GM19452 (cell line): Measurements from ENCODE around the gene DYNLT4.

Experiments used
- ATAC-seq: cut with Tn5 transposase; IDR thresholded peaks from one replicate; pipeline ENCODE4 v1.9.1; 2021; ENCODE audit not compliant: unreplicated experiment

Gene DYNLT4

GRCh38 chr1:44790968-44791801, 16.0 kb downstream of the DYNLT4 start:
- ATAC-seq: no peak

DNA sequence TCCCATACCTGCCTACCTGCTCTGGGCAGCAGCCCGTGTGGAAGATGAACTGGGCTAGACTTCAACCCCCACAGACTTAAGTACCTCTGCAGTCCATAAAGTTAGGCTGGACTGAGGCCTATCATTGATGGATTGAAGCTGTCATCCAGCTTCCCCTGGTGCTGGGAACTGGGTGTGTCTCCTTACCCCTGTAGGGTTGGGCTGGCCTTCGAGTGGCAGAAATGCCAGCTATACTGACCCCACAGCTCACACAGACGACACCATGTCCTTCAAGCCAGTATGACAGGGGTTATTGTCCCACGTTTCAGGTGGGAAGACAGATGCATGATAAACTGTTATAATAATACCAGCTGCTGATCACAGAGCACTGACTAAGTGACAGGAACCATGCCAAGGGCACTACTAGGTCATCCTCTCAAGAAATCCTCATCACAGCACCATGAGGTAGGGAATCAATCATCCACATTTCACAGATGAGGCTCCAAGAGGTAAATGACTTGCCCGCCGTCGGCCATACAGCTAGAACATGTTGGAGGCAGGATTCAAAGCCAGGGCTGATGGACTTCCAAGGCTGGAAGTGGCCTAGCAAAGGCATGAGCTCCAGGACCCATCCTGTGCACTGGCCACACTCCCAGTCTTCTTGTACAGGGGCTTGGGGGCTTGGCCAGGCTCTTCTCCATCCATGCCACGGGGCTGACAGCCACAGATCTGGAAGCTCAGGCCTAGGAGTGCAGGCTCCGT, 18.9 kb downstream of the DYNLT4 start, which contains the start of gene BEST4:
Gene BEST4, minus strand, starts transcription at position 51 of the 741 bp plus-strand sequence. CDS start 465 bp downstream, outside the sequence.
- no peak for ATAC-seq

DNA sequence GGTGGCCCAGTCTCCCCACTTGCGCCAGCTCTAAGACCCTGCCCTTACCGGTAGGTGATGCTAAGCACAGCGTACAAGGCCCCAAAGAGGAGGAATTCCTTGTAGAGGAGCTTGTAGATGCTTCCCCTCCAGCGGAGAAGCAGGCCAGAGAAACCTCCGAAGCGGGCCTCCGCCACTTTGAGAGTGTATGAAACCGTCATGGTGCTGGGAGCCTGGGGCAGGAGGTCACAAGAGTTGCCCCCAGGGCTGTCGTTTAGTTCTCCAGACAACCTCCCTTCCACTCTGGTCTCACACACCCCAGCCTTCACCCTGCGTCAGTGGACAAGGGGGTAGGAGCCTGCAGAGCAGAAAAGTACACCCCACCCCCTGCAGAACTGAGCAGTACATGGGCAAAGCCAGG, 19.6 kb downstream of the DYNLT4 start:
- no peak for ATAC-seq

GRCh38 chr1:44786841-44787426, 20.2 kb downstream of the DYNLT4 start:
- ATAC-seq: no peak

- ATAC-seq: no peak
Observed at GRCh38 chr1:44786138-44786840, 20.9 kb downstream of the DYNLT4 start.

DNA sequence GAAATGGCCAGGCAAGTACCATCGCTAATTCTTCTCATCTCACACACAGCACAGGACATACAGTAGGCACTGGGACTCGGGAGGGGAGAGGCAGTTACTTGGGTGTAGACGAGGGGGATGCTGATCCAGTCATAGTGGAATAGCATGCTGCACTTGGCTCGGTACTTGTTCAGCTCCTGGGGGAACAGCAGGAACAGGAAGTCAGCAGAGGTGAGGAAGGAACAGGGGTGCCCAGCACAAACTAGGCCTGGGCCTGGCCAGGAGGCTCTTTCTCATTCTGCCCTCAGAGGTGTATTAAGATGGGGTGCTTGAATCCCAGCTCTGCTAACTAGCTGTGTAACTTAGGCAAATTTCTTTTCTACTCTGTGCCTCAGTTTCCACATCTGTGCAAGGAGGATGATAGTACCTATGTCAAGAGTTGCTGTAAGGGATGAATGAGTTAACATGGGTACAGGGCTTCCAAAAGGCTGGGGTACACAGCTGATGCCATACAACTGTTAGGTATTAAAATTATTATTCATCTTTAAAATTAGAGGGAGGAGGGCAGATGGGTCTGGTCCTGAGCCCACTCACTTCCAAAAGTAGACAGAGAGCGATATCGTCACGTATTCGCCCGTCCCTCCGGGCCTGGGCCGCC, 21.5 kb downstream of the DYNLT4 start:
- no peak for ATAC-seq

DNA sequence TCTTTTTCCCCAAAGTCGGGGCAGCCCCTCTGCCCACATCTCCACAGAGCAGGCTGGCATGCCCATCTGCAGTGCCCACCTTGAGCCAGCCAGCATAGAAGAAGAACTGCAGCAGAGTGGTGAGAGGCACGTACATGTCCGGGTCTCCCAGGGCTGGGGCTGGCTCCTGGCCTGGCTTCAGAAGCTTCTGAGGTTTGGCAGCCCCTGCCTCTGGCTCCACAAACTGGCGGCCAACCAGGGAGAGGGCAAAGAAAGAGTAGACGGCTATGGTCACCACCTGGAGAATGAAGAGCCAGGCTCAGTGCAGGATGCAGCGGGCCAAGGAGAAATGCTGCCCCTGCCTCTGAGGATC, 22.1 kb downstream of the DYNLT4 start:
- ATAC-seq: no peak

DNA sequence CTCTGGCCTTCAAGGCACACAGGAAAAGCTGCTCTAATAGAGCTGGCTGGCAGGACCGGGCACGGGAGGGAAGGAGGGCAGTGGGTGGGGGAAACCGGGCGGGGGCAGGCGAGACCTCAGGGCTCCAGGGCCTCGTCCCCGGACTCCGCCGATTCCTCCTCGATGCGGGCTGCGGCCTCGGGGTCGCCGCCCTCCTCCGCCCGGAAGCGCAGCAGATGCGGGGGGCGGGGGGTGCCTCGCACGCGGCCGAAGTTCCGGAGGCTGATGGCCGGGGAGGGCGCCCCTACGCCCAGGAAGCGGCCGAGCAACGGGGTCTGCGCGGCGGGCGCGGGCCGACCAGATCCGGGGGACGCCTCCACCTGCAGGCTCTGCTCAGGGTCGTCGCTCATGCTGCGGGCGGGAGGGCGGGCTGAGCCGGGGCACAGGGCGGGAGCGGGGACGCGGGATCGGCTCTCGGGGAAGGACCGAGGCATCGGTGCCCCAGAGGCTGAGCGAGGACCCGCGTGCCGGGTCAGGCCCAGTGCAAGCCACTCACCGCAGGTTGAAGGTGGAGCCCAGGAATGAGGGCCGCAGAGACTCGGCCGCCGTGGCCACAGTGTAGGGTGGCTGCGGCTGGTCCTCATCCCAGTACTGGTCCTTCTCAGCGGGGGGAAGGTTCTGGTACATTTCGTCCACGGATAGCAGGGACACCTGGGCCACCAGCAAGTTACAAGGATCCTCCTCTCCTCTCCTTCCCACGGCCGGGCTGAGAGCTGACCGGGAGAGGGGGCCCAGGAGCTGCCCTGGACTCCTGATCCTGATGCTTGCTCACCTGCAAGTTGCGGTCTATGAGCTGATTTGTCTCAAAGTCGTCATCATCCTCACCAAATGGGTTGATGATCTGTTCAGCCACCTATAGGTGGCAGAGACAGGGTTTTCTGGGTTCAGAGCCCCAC, 22.8 kb downstream of the DYNLT4 start:
- ATAC-seq: no peak

GRCh38 chr1:44783697-44784093, 23.5 kb downstream of the DYNLT4 start:
- ATAC-seq: no peak

GRCh38 chr1:44780583-44781121, 26.5 kb downstream of the DYNLT4 start:
- no peak for ATAC-seq

DNA sequence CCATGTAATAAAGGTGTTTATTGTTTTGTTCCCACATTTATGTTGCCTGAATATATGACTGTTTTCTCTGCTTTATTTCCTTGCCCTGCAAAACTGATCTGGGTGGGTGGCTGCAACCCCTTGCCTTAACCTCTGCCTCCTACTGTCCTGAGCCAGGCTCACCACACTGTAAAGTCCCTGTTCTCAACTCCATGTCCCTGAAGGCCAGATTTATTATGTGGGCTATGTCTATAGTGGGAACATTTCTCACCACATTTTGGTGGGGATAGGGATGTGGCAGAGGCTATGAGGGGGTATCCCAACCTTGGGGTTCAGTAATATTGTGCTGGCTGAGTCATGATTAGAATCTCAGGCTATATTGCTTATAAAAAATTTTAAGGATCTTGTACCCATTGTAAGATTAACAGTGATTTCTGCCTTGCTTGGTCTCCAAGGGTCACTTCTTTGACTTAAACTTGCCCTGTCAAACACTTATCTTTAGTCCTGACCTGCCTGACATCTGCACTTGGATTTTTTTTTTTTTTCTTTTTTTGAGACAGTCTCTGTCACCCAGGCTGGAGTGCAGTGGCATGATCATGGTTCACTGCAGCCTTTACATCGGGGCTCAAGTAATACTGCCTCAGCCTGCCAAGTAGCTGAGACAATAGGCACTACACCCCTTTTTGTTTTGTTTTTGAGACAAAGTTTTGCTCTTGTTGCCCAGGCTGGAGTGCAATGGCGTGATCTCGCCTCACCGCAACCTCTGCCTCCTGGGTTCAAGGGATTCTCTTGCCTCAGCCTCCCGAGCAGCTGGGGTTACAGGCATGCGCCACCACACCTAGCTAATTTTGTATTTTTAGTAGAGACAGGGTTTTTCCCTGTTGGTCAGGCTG, 28.2 kb downstream of the DYNLT4 start:
- ATAC-seq: no peak

GRCh38 chr1:44777969-44778635, 29.0 kb downstream of the DYNLT4 start:
- ATAC-seq: no peak

GRCh38 chr1:44777547-44777946, 29.6 kb downstream of the DYNLT4 start:
- ATAC-seq: no peak

- ATAC-seq: no peak
Observed at GRCh38 chr1:44776730-44777068, 30.5 kb downstream of the DYNLT4 start.

GRCh38 chr1:44775930-44776729, 31.0 kb downstream of the DYNLT4 start:
- peak; percentile 11 for ATAC-seq

GRCh38 chr1:44775078-44775929, 31.8 kb downstream of the DYNLT4 start, which contains the start of gene RPS8:
TSS of gene RPS8 (plus strand) at chr1:44775540. CDS start at chr1:44775597, 57 bp downstream.
- peak; percentile 71 for ATAC-seq
